Thoracic aorta (tissue), 2 donors: ENCODE results near the gene CCDC88C. TPM values are rescaled to one million over a fixed set of nuclear protein-coding genes. Genes with fewer than 3 reads are reported as not detected.

Experiments used
- ATAC-seq: fragments of 150-250 bp; one replicate; pipeline ENCODE4 v1.8.0; 2017; ENCODE audit warnings: low read depth; ENCODE audit not compliant: insufficient number of reproducible peaks, low FRiP score
- DNase-seq: peaks from one replicate; pipeline ENCODE4 v3.0.0-alpha.2; 2020; ENCODE audit warnings: low spot score
- H3K27ac ChIP-seq, 2 donors: fragments of 200-600 bp; sonication (generic); 1 replicate in 1 of 2; 2 replicates in 1 of 2; pipeline ENCODE4 v1.5.1; 2016; ENCODE audit warnings: mild to moderate bottlenecking in 2 of 2, moderate library complexity in 2 of 2
- H3K27me3 ChIP-seq: fragments of 200-600 bp; sonication (generic); replicated peaks from 2 replicates; pipeline ENCODE4 v1.6.0; 2016; ENCODE audit warnings: mild to moderate bottlenecking; ENCODE audit not compliant: insufficient read depth
- H3K36me3 ChIP-seq: fragments of 200-600 bp; sonication (generic); one replicate; pipeline ENCODE4 v1.5.1; 2016
- H3K4me1 ChIP-seq, 2 donors: fragments of 200-600 bp; sonication (generic); 1 replicate in 1 of 2; 2 replicates in 1 of 2; pipeline versions ENCODE4 v1.5.1 to v1.6.0; 2016; ENCODE audit warnings: low read depth in 2 of 2, mild to moderate bottlenecking in 1 of 2; ENCODE audit not compliant: control insufficient read depth in 1 of 2
- H3K4me3 ChIP-seq: fragments of 200-600 bp; sonication (generic); 2 replicates; pipeline ENCODE4 v1.5.1; 2016; ENCODE audit warnings: mild to moderate bottlenecking
- H3K9me3 ChIP-seq: fragments of 200-600 bp; sonication (generic); 2 replicates; pipeline ENCODE4 v1.5.1; 2016
- total RNA-seq, 2 donors: library from RNA; depleted of rRNA; stranded (reverse); fragments of >200 nt; gene quantifications; one replicate each; pipeline versions ENCODE4 v1.1.0 to v1.2.3, GENCODE V29; 2016
- TF ChIP-seq, protein P1 (sequence below): fragments of 200-600 bp; sonication (generic); IDR thresholded peaks from one replicate; pipeline ENCODE4 v1.5.1; 2019; ENCODE audit warnings: antibody characterized with exemption

The CCDC88C gene
- total RNA-seq, 2 donors from 2014 or later, result 3.7 to 11.5 TPM

DNA sequence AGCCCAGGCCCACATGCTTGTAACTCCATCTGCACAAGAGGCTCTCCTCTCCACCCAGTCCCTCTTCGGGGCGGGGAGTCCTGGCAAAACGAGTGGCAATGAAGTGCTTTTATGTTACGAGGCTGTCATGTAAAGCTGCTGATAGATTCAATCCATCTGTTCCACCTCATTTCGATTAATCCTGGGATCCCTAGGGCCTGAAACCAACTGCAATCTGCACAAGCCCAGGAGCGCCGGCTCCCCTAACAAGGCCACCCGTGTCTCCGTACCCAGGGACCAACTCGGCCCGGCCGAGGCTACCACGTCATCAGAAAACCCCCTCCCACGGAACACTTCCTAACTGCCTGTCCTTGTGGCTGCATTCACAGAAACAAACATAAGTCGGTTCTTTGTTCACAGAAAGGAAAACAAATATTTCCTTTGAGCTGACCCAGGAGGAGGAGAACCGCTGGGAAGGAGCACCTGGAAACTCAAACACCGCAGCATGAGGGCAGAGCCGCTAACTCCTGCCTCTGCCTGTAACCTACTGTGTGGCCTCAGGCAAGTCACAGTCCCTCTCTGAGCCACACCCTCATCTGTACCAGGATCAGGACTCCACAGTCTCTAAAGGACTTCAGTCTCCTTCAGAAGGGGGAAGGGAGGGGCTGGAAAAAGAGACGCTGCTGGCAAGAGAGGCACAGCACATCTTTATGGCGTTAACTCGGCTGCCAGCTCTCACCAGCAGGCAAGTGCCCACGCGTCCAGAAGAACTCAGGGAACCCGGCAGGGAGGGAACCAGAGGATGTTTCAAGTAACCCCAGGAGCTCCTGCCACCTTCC is 47.8 kb downstream of the CCDC88C start:
- H3K27me3 ChIP-seq, result no peaks in the 10 kb centered on the region
- H3K36me3 ChIP-seq, result no peaks in the 10 kb centered on the region
- DNase-seq (no peak), ATAC-seq (no peak)
- no peaks in the 10 kb centered on the region for H3K9me3 ChIP-seq
- H3K4me3 ChIP-seq, result no peak overlapping the region
- no peaks in the 10 kb centered on the region for H3K4me1 ChIP-seq
- TF ChIP-seq, protein P1, sequence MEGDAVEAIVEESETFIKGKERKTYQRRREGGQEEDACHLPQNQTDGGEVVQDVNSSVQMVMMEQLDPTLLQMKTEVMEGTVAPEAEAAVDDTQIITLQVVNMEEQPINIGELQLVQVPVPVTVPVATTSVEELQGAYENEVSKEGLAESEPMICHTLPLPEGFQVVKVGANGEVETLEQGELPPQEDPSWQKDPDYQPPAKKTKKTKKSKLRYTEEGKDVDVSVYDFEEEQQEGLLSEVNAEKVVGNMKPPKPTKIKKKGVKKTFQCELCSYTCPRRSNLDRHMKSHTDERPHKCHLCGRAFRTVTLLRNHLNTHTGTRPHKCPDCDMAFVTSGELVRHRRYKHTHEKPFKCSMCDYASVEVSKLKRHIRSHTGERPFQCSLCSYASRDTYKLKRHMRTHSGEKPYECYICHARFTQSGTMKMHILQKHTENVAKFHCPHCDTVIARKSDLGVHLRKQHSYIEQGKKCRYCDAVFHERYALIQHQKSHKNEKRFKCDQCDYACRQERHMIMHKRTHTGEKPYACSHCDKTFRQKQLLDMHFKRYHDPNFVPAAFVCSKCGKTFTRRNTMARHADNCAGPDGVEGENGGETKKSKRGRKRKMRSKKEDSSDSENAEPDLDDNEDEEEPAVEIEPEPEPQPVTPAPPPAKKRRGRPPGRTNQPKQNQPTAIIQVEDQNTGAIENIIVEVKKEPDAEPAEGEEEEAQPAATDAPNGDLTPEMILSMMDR, result no peak
- H3K27ac ChIP-seq, result no peak overlapping the region

GRCh38 chr14:91368776-91369416 is 48.7 kb downstream of the CCDC88C start:
- H3K27ac ChIP-seq, result no peak overlapping the region
- H3K27me3 ChIP-seq, result no peaks in the 10 kb centered on the region
- H3K36me3 ChIP-seq, result no peaks in the 10 kb centered on the region
- H3K4me3 ChIP-seq, result no peak overlapping the region
- TF ChIP-seq, protein P1, result no peak
- DNase-seq (no peak), ATAC-seq (no peak)
- no peaks in the 10 kb centered on the region for H3K4me1 ChIP-seq
- H3K9me3 ChIP-seq, result no peaks in the 10 kb centered on the region

- Histone ChIP-seq H3K36me3 (no peaks in the 10 kb centered on the region), H3K27ac (no peak overlapping the region), H3K4me1 (no peaks in the 10 kb centered on the region), H3K4me3 (no peak overlapping the region), H3K9me3 (no peaks in the 10 kb centered on the region), H3K27me3 (no peaks in the 10 kb centered on the region)
- ATAC-seq (no peak), DNase-seq (no peak)
- TF ChIP-seq, protein P1, result no peak
Observed at GRCh38 chr14:91367173-91368171, 50.1 kb downstream of the CCDC88C start.

GRCh38 chr14:91366749-91367148 is 50.9 kb downstream of the CCDC88C start:
- Histone ChIP-seq H3K27me3 (no peaks in the 10 kb centered on the region), H3K4me1 (no peaks in the 10 kb centered on the region), H3K9me3 (no peaks in the 10 kb centered on the region), H3K27ac (no peak overlapping the region), H3K4me3 (no peak overlapping the region), H3K36me3 (no peaks in the 10 kb centered on the region)
- TF ChIP-seq, protein P1, result no peak
- DNase-seq (no peak), ATAC-seq (no peak)
